ENCODE results near the gene MYCBP. TPM values are rescaled to one million over a fixed set of nuclear protein-coding genes. Genes with fewer than 3 reads are reported as not detected.

MYCBP gene
- total and polyA plus RNA-seq, 2 of the 13 experiments (the other 11 are each of a cell fraction or from before 2014, with no cell fraction given): 11.4 to 30.4 TPM

DNA sequence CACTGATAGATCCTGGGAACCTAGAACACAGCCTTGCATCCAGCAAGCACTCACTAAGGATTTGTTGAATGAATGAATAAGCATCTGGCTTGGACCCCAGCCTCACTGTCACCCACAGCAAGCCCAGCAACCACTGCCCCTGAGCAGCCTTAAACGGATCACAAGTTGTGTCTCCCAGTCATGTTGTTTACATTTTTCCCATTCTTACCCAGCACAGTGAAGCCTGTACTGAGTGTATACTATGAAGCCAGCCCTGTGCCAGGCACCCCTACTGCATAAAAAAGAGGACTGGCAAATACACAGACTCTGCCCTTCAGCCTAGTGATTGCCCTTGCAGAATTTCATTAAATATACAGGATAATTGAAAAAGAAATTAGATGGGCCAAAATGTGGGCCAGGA, 43.8 kb downstream of the MYCBP start:
- Histone ChIP-seq H3K4me2 (ENCODE audit: low read depth, low read length) (no peak overlapping the region), H3K79me2 (ENCODE audit: insufficient read depth, low read length) (no peaks in the 10 kb centered on the region), H3K9ac (ENCODE audit: insufficient read depth, low read depth, low read length) (no peak overlapping the region), H3K9me3 (ENCODE audit: low read length) (no peaks in the 10 kb centered on the region), H3K27me3 (ENCODE audit: control insufficient read depth in 1 of 2, insufficient read depth in 2 of 2, low read length in 2 of 2) (peaks cover 3 to 37% of the 10 kb centered on the region in 2 experiments; a peak in 4 of 5 replicates), H3K4me3 (replicated peaks in 1 of 3; ENCODE audit: insufficient read depth in 1 of 3, low read depth in 2 of 3, low read length in 3 of 3) (no peak overlapping the region), H3K27ac (ENCODE audit: extremely low read length, insufficient read depth, low read length) (no peak overlapping the region), H3K4me1 (ENCODE audit: insufficient read depth, low read length) (no peaks in the 10 kb centered on the region), H3K36me3 (replicated peaks in 1 of 2; ENCODE audit: control insufficient read depth in 1 of 2, insufficient read depth in 2 of 2, low read length in 2 of 2) (no peaks in the 10 kb centered on the region), H4K20me1 (ENCODE audit: insufficient read depth, low read length) (no peaks in the 10 kb centered on the region), H2AFZ (ENCODE audit: low read length) (no peak overlapping the region)
- ATAC-seq (no peak), FAIRE-seq (no peak), DNase-seq (ENCODE audit: low spot score) (no peak)
- CTCF ChIA-PET (ENCODE audit: low intra/inter-chr PET ratio, low total read pairs): no interaction called here
- 0% methylated on average over 1 of the region's 1 CpG for WGBS (ENCODE audit: low lambda C conversion rate)
- in situ Hi-C loops (cut with HindIII; ENCODE audit: extremely low pct_ligation_motif_present, low pct_unique_long_range_greater_than_20kb): no loop called here
- BruUV-seq (replicated peaks): no TSS peak
- intact Hi-C loops (cut with micrococcal nuclease; ENCODE audit: unreplicated experiment): no loop called here
- POLR2A ChIA-PET: no interaction called here
- TF ChIP-seq, protein P1, sequence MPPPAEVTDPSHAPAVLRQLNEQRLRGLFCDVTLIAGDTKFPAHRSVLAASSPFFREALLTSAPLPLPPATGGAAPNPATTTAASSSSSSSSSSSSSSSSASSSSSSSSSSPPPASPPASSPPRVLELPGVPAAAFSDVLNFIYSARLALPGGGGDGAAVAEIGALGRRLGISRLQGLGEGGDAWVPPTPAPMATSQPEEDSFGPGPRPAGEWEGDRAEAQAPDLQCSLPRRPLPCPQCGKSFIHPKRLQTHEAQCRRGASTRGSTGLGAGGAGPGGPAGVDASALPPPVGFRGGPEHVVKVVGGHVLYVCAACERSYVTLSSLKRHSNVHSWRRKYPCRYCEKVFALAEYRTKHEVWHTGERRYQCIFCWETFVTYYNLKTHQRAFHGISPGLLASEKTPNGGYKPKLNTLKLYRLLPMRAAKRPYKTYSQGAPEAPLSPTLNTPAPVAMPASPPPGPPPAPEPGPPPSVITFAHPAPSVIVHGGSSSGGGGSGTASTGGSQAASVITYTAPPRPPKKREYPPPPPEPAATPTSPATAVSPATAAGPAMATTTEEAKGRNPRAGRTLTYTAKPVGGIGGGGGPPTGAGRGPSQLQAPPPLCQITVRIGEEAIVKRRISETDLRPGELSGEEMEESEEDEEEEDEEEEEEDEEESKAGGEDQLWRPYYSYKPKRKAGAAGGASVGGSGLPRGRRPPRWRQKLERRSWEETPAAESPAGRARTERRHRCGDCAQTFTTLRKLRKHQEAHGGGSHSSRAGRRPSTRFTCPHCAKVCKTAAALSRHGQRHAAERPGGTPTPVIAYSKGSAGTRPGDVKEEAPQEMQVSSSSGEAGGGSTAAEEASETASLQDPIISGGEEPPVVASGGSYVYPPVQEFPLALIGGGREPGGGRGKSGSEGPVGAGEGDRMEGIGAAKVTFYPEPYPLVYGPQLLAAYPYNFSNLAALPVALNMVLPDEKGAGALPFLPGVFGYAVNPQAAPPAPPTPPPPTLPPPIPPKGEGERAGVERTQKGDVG (CRISPR knock-in tag; IDR thresholded peaks at IDR 0.05; ENCODE audit: borderline replicate concordance): no peak
- TF ChIP-seq, protein P2, sequence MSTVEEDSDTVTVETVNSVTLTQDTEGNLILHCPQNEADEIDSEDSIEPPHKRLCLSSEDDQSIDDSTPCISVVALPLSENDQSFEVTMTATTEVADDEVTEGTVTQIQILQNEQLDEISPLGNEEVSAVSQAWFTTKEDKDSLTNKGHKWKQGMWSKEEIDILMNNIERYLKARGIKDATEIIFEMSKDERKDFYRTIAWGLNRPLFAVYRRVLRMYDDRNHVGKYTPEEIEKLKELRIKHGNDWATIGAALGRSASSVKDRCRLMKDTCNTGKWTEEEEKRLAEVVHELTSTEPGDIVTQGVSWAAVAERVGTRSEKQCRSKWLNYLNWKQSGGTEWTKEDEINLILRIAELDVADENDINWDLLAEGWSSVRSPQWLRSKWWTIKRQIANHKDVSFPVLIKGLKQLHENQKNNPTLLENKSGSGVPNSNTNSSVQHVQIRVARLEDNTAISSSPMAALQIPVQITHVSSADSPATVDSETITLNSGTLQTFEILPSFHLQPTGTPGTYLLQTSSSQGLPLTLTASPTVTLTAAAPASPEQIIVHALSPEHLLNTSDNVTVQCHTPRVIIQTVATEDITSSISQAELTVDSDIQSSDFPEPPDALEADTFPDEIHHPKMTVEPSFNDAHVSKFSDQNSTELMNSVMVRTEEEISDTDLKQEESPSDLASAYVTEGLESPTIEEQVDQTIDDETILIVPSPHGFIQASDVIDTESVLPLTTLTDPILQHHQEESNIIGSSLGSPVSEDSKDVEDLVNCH (CRISPR knock-in tag; IDR thresholded peaks at IDR 0.05): no peak
- TF ChIP-seq RARG (CRISPR knock-in tag; IDR thresholded peaks at IDR 0.05; ENCODE audit: low read depth) (no peak), FOXP1 (IDR thresholded peaks at IDR 0.05) (no peak), FOXP1 (CRISPR knock-in tag; IDR thresholded peaks at IDR 0.05) (no peak), RAD51 (IDR thresholded peaks at IDR 0.05; ENCODE audit: borderline replicate concordance) (no peak), ZSCAN30 (CRISPR knock-in tag; IDR thresholded peaks at IDR 0.05) (no peak), ETV5 (CRISPR knock-in tag; IDR thresholded peaks at IDR 0.05; ENCODE audit: borderline replicate concordance) (no peak), ZNF629 (CRISPR knock-in tag; conservative IDR thresholded peaks at IDR 0.05) (no peak), KDM5B (CRISPR knock-in tag; IDR thresholded peaks at IDR 0.05; ENCODE audit: borderline replicate concordance) (no peak), ZXDC (CRISPR knock-in tag; IDR thresholded peaks at IDR 0.05) (no peak), CEBPG (CRISPR knock-in tag; IDR thresholded peaks at IDR 0.05) (no peak)
- TF ChIP-seq, protein P3, sequence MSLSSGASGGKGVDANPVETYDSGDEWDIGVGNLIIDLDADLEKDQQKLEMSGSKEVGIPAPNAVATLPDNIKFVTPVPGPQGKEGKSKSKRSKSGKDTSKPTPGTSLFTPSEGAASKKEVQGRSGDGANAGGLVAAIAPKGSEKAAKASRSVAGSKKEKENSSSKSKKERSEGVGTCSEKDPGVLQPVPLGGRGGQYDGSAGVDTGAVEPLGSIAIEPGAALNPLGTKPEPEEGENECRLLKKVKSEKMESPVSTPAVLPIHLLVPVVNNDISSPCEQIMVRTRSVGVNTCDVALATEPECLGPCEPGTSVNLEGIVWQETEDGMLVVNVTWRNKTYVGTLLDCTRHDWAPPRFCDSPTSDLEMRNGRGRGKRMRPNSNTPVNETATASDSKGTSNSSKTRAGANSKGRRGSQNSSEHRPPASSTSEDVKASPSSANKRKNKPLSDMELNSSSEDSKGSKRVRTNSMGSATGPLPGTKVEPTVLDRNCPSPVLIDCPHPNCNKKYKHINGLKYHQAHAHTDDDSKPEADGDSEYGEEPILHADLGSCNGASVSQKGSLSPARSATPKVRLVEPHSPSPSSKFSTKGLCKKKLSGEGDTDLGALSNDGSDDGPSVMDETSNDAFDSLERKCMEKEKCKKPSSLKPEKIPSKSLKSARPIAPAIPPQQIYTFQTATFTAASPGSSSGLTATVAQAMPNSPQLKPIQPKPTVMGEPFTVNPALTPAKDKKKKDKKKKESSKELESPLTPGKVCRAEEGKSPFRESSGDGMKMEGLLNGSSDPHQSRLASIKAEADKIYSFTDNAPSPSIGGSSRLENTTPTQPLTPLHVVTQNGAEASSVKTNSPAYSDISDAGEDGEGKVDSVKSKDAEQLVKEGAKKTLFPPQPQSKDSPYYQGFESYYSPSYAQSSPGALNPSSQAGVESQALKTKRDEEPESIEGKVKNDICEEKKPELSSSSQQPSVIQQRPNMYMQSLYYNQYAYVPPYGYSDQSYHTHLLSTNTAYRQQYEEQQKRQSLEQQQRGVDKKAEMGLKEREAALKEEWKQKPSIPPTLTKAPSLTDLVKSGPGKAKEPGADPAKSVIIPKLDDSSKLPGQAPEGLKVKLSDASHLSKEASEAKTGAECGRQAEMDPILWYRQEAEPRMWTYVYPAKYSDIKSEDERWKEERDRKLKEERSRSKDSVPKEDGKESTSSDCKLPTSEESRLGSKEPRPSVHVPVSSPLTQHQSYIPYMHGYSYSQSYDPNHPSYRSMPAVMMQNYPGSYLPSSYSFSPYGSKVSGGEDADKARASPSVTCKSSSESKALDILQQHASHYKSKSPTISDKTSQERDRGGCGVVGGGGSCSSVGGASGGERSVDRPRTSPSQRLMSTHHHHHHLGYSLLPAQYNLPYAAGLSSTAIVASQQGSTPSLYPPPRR (CRISPR knock-in tag; IDR thresholded peaks at IDR 0.05; ENCODE audit: borderline replicate concordance): no peak

Measured in HepG2 (cell line).